ENCODE results near the gene TMEM52. TPM values are rescaled to one million over a fixed set of nuclear protein-coding genes. Genes with fewer than 3 reads are reported as not detected.

The TMEM52 gene
- total RNA-seq, 2 donors from 2014 or later = 3.5 to 9.8 TPM

GRCh38 chr1:1917995-1918900 lies 831 bp downstream of the TMEM52 start:
- H3K9ac ChIP-seq (ENCODE audit: low read depth in 2 of 2, low read length in 2 of 2) = peak overlapping the region; percentile 34 to 57
- intact Hi-C loops (cut with DNase I) = no loop called here
- peak overlapping the region; percentile 32 for H3K27ac ChIP-seq
- H3K4me1 ChIP-seq = peaks cover 15% of the 10 kb centered on the region
- no peaks in the 10 kb centered on the region for H3K27me3 ChIP-seq
- DNase-seq = peak; percentile 37
- no peaks in the 10 kb centered on the region for H3K36me3 ChIP-seq
- peak overlapping the region; percentile 58 for H3K4me3 ChIP-seq
- TF ChIP-seq CTCF (IDR thresholded peaks at IDR 0.05) = no peak
- H3K9me3 ChIP-seq = no peaks in the 10 kb centered on the region

DNA sequence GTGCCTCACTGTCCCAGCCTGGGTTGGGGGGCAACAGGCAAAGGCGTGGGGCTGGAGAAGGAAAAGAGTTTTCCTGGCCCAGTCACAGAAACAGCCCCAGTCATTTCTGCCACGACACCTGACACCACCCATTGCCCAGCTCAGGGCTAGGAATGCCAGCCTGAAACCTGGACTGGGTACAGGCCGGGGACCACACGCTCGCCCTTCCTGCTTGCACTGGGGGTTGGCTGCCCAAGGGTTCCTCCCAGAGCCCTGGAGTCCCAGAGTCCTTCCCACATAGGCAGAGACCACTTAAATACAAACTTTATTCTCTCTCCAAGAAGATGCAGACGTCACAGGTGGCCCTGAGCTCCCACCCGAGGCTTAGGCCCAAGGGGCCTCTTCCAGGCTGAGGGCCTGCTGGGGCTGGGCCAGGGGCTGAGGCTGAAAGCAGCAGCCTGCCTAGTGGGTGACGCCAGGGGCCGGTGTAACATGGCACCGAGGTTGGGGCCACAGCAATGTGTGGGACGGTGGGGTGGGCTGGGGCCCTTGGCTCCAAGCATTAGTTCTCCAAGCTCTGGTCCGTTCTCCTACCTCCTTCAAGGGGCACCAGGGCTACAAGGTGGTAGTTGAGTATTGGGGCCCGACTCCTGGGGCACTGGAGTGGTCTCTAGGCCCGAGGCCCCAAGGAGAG lies 1.6 kb downstream of the TMEM52 start:
- H3K36me3 ChIP-seq = no peaks in the 10 kb centered on the region
- no peak for DNase-seq
- H3K27ac ChIP-seq = no peak overlapping the region
- H3K4me1 ChIP-seq = peaks cover 15% of the 10 kb centered on the region
- H3K27me3 ChIP-seq = no peaks in the 10 kb centered on the region
- H3K9ac ChIP-seq (ENCODE audit: low read depth in 2 of 2, low read length in 2 of 2) = no peak overlapping the region
- intact Hi-C loops (cut with DNase I) = no loop called here
- no peak for TF ChIP-seq CTCF (IDR thresholded peaks at IDR 0.05)
- H3K4me3 ChIP-seq = no peak overlapping the region
- no peaks in the 10 kb centered on the region for H3K9me3 ChIP-seq

- H3K9ac ChIP-seq (ENCODE audit: low read depth in 2 of 2, low read length in 2 of 2) = no peak overlapping the region
- no peak for TF ChIP-seq CTCF (IDR thresholded peaks at IDR 0.05)
- intact Hi-C loops (cut with DNase I) = no loop called here
- no peak for DNase-seq
- no peaks in the 10 kb centered on the region for H3K9me3 ChIP-seq
- no peak overlapping the region for H3K4me3 ChIP-seq
- no peaks in the 10 kb centered on the region for H3K36me3 ChIP-seq
- no peaks in the 10 kb centered on the region for H3K27me3 ChIP-seq
- peaks cover 15% of the 10 kb centered on the region for H3K4me1 ChIP-seq
- H3K27ac ChIP-seq = no peak overlapping the region
Measured at GRCh38 chr1:1916851-1917251, 2.2 kb downstream of the TMEM52 start.

DNA sequence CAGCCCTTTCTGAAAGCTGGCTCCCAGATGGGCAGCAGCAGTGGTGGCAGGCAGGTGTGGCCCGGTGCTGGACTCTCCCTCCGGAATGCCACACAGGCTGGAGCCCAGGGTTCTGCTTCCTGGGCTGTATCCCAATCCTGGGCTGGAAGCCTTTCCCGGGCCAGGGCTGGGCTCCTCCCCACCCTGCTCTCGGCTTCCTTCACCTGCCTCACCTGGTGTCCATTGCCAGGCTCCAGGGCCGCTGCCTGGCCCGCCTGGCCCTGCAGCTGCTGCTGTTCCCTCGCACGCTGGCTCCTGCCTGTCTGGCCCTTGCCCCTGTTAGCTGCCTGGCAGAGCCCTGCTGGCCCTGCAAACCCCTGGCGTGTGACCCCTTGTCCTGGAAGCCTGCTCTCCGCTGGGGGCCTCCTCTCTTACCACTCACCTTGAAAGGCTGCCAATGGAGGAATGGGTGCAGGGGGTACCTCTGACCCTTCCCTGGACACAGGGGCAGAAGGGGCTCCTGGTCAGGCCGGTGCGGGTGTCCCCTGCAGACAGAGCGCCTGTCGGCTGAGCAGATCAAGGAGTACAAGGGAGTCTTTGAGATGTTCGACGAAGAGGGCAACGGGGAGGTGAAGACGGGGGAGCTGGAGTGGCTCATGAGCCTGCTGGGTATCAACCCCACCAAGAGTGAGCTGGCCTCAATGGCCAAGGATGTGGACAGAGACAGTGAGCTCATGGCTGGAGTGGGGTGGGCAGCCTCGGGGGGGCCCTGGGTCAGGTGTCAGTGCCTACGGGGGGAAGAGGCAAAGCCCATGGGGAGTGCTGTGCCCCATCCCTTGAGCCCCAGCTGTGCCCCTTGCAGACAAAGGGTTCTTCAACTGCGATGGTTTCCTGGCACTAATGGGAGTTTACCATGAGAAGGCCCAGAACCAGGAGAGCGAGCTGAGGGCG lies 2.9 kb downstream of the TMEM52 start:
- H3K27me3 ChIP-seq = no peaks in the 10 kb centered on the region
- no peak overlapping the region for H3K4me3 ChIP-seq
- no peaks in the 10 kb centered on the region for H3K36me3 ChIP-seq
- peak; percentile 57 for DNase-seq
- H3K9ac ChIP-seq (ENCODE audit: low read depth in 2 of 2, low read length in 2 of 2) = no peak overlapping the region
- no peak for TF ChIP-seq CTCF (IDR thresholded peaks at IDR 0.05)
- intact Hi-C loops (cut with DNase I) = no loop called here
- H3K27ac ChIP-seq = no peak overlapping the region
- H3K4me1 ChIP-seq = peaks cover 15% of the 10 kb centered on the region
- H3K9me3 ChIP-seq = no peaks in the 10 kb centered on the region

All from colonic mucosa (tissue), 4 donors.